Measurements from ENCODE around the gene NAA80. TPM values are rescaled to one million over a fixed set of nuclear protein-coding genes. Genes with fewer than 3 reads are reported as not detected.

Gene NAA80
- total RNA-seq, 3 donors from 2014 or later (not counting 1 experiment from before 2014, with no cell fraction given): 22.2 to 30.3 (median 29.6) TPM

DNA sequence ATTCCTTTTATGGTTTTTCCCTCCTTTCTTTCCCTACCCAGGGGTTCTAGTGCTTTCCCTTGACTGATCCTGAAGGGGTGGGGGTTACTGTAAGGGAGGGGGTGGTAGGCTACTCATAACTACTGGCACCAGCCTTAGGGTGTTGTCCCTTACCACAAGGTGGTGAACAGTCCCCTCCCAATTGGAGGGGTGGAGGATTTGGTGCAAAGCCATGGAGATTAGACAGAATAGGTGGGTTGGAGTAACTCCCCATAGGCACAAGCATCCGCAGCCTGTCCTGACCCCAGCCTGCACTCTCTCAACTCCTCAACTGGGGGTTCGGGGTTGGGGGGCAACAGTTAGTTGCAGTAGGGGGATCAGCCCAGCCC lies 25.9 kb upstream of the NAA80 start:
- Histone ChIP-seq H3K4me1 (ENCODE audit: control insufficient read depth, insufficient read depth, low read length) (peaks cover 46% of the 10 kb centered on the region), H3K36me3 (ENCODE audit: control insufficient read depth, insufficient read depth, low read length) (peaks cover 17% of the 10 kb centered on the region), H3K4me3 (ENCODE audit: low read length) (no peak overlapping the region), H3K27ac (ENCODE audit: low read length) (no peak overlapping the region), H3K9me3 (ENCODE audit: control insufficient read depth, insufficient read depth, low read length) (no peaks in the 10 kb centered on the region), H3K27me3 (ENCODE audit: control insufficient read depth, insufficient read depth, low read length) (no peaks in the 10 kb centered on the region)
- Mint-ChIP-seq H3K9me3 (no peaks in the 10 kb centered on the region), H3K4me1 (peaks cover 10 to 44% of the 10 kb centered on the region in 2 donors), H3K36me3 (no peaks in the 10 kb centered on the region), H3K4me3 (peak overlapping the region; percentile 28), H3K27me3 (ENCODE audit: low read depth in 2 of 2) (no peaks in the 10 kb centered on the region), H3K27ac (peak overlapping the region; percentile 38 to 52)
- no peak for ATAC-seq
- TF ChIP-seq CTCF (IDR thresholded peaks at IDR 0.05): no peak
- WGBS (ENCODE audit: insufficient coverage): 100% methylated on average over 1 of the region's 2 CpGs
- no peak for DNase-seq
- intact Hi-C loops (cut with micrococcal nuclease): no loop called here

- 68% methylated on average over 4 of the region's 4 CpGs for WGBS (ENCODE audit: insufficient coverage)
- peak; percentile 80 for TF ChIP-seq CTCF (IDR thresholded peaks at IDR 0.05)
- Histone ChIP-seq H3K36me3 (ENCODE audit: control insufficient read depth, insufficient read depth, low read length) (peaks cover 11% of the 10 kb centered on the region), H3K27me3 (ENCODE audit: control insufficient read depth, insufficient read depth, low read length) (no peaks in the 10 kb centered on the region), H3K9me3 (ENCODE audit: control insufficient read depth, insufficient read depth, low read length) (no peaks in the 10 kb centered on the region), H3K27ac (ENCODE audit: low read length) (no peak overlapping the region), H3K4me1 (ENCODE audit: control insufficient read depth, insufficient read depth, low read length) (peaks cover 52% of the 10 kb centered on the region), H3K4me3 (ENCODE audit: low read length) (no peak overlapping the region)
- Mint-ChIP-seq H3K36me3 (no peaks in the 10 kb centered on the region), H3K9me3 (no peaks in the 10 kb centered on the region), H3K27me3 (ENCODE audit: low read depth in 2 of 2) (no peaks in the 10 kb centered on the region), H3K4me1 (peaks cover 10 to 46% of the 10 kb centered on the region in 2 donors), H3K4me3 (peak overlapping the region; percentile 28), H3K27ac (peak overlapping the region; percentile 38 to 52)
- DNase-seq: peak; percentile 59 to 76
- intact Hi-C loops (cut with micrococcal nuclease): no loop called here
- ATAC-seq: peak in 1 of 3 donors; percentile 26
Observed at GRCh38 chr3:50324351-50325112, 25.3 kb upstream of the NAA80 start.

DNA sequence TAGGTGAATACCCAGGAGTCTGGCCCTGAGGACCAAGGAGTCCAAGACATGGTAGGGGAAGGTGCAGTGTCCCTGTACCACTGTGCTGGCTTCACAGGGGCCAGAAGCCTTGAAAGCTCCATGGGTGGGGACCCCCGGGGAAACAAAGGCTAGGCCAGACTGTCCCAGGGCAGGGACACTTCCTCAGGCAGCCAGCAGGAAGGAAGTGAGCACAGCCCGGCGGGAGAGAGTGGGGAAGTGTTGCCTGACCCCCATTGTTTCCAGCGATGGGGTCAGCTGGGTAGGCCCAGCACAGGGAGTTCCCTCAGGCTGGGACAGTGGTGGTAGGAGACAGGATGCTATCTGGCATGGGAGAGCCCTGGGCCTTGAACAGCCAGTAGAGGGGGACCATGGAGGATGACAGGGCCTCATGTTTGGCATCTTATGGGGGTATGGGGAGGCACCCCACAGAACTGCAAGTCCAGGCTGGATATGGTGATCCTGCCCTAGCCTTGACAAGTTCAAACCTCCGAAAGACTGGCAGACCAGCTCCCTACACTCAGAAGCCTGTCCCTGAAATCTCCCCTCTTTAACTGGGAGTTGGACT lies 24.5 kb upstream of the NAA80 start:
- peaks cover 18 to 54% of the 10 kb centered on the region in 2 donors for H3K4me1 Mint-ChIP-seq
- ATAC-seq: no peak
- no peak overlapping the region for H3K4me3 Mint-ChIP-seq
- Histone ChIP-seq H3K36me3 (ENCODE audit: control insufficient read depth, insufficient read depth, low read length) (peaks cover 8% of the 10 kb centered on the region), H3K27ac (ENCODE audit: low read length) (no peak overlapping the region), H3K9me3 (ENCODE audit: control insufficient read depth, insufficient read depth, low read length) (no peaks in the 10 kb centered on the region), H3K4me1 (ENCODE audit: control insufficient read depth, insufficient read depth, low read length) (peaks cover 59% of the 10 kb centered on the region), H3K27me3 (ENCODE audit: control insufficient read depth, insufficient read depth, low read length) (no peaks in the 10 kb centered on the region), H3K4me3 (ENCODE audit: low read length) (no peak overlapping the region)
- WGBS (ENCODE audit: insufficient coverage): 61% methylated on average over 5 of the region's 5 CpGs
- no peaks in the 10 kb centered on the region for H3K9me3 Mint-ChIP-seq
- no peak for DNase-seq
- H3K36me3 Mint-ChIP-seq: no peaks in the 10 kb centered on the region
- no peaks in the 10 kb centered on the region for H3K27me3 Mint-ChIP-seq (ENCODE audit: low read depth in 2 of 2)
- H3K27ac Mint-ChIP-seq: peak overlapping the region; percentile 50 to 64
- intact Hi-C loops (cut with micrococcal nuclease): no loop called here
- no peak for TF ChIP-seq CTCF (IDR thresholded peaks at IDR 0.05)

All from natural killer cell (primary cell).